ENCODE measurements around the gene PCNX2. TPM values are rescaled to one million over a fixed set of nuclear protein-coding genes. Genes with fewer than 3 reads are reported as not detected.

The PCNX2 gene
- total and polyA plus RNA-seq, 2 of the 13 experiments (the other 11 are each of a cell fraction or from before 2014, with no cell fraction given): 0.11 to 0.42 TPM

GRCh38 chr1:233080286-233080685, 215.2 kb downstream of the PCNX2 start:
- Histone ChIP-seq H3K9ac (ENCODE audit: insufficient read depth, low read depth, low read length) (no peak overlapping the region), H3K79me2 (ENCODE audit: insufficient read depth, low read length) (no peaks in the 10 kb centered on the region), H3K27ac (ENCODE audit: extremely low read length, insufficient read depth, low read length) (no peak overlapping the region), H3K9me3 (ENCODE audit: low read length) (no peaks in the 10 kb centered on the region), H2AFZ (ENCODE audit: low read length) (no peak overlapping the region), H3K4me3 (replicated peaks in 1 of 3; ENCODE audit: insufficient read depth in 1 of 3, low read depth in 2 of 3, low read length in 3 of 3) (no peak overlapping the region), H3K4me2 (ENCODE audit: low read depth, low read length) (no peak overlapping the region), H3K27me3 (ENCODE audit: control insufficient read depth in 1 of 2, insufficient read depth in 2 of 2, low read length in 2 of 2) (peaks cover 0 to 2% of the 10 kb centered on the region in 2 experiments; a peak in 2 of 5 replicates), H4K20me1 (ENCODE audit: insufficient read depth, low read length) (no peaks in the 10 kb centered on the region), H3K4me1 (ENCODE audit: insufficient read depth, low read length) (no peaks in the 10 kb centered on the region), H3K36me3 (replicated peaks in 1 of 2; ENCODE audit: control insufficient read depth in 1 of 2, insufficient read depth in 2 of 2, low read length in 2 of 2) (no peaks in the 10 kb centered on the region)
- intact Hi-C loops (cut with micrococcal nuclease; ENCODE audit: unreplicated experiment): no loop called here
- FAIRE-seq (no peak), DNase-seq (ENCODE audit: low spot score) (no peak), ATAC-seq (no peak)
- CTCF ChIA-PET (ENCODE audit: low intra/inter-chr PET ratio, low total read pairs): no interaction called here
- POLR2A ChIA-PET: no interaction called here
- WGBS (ENCODE audit: low lambda C conversion rate): 1% methylated on average over 3 of the region's 3 CpGs
- no TSS peak for BruUV-seq (replicated peaks)
- in situ Hi-C loops (cut with HindIII; ENCODE audit: extremely low pct_ligation_motif_present, low pct_unique_long_range_greater_than_20kb): no loop called here
- TF ChIP-seq DDIT3 (CRISPR knock-in tag; IDR thresholded peaks at IDR 0.05) (no peak), HOXD1 (CRISPR knock-in tag; IDR thresholded peaks at IDR 0.05) (no peak), ZNF333 (CRISPR knock-in tag; IDR thresholded peaks at IDR 0.05; ENCODE audit: borderline replicate concordance) (no peak)

DNA sequence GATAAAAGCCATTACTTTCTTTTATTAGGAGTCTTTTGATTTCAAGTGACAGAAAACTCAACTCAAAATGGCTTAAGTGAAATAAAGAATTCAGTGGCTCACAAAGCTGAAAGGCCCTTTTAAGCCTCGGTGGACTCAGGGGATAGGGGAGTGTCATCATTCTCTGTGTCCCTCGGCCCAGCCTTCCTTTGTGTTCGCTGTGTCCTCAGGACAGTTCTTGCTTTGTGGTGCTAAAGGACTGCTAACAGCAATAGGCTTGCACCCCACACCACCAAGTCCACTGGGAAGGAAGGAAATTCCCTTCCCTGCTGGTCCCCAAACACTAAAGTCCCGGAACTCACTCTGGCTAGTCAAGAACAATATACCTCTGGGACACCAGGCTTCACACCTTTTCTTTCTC, 216.0 kb downstream of the PCNX2 start:
- H3K9me3 ChIP-seq (ENCODE audit: low read length): no peaks in the 10 kb centered on the region
- intact Hi-C loops (cut with micrococcal nuclease; ENCODE audit: unreplicated experiment) (no loop called here), in situ Hi-C loops (cut with HindIII; ENCODE audit: extremely low pct_ligation_motif_present, low pct_unique_long_range_greater_than_20kb) (no loop called here)
- ATAC-seq (no peak), FAIRE-seq (no peak), DNase-seq (ENCODE audit: low spot score) (no peak)
- no peaks in the 10 kb centered on the region for H3K4me1 ChIP-seq (ENCODE audit: insufficient read depth, low read length)
- peaks cover 0 to 2% of the 10 kb centered on the region in 2 experiments; a peak in 2 of 5 replicates for H3K27me3 ChIP-seq (ENCODE audit: control insufficient read depth in 1 of 2, insufficient read depth in 2 of 2, low read length in 2 of 2)
- H3K36me3 ChIP-seq (replicated peaks in 1 of 2; ENCODE audit: control insufficient read depth in 1 of 2, insufficient read depth in 2 of 2, low read length in 2 of 2): no peaks in the 10 kb centered on the region
- no peaks in the 10 kb centered on the region for H3K79me2 ChIP-seq (ENCODE audit: insufficient read depth, low read length)
- H3K9ac ChIP-seq (ENCODE audit: insufficient read depth, low read depth, low read length): no peak overlapping the region
- H3K27ac ChIP-seq (ENCODE audit: extremely low read length, insufficient read depth, low read length): no peak overlapping the region
- no peak overlapping the region for H3K4me2 ChIP-seq (ENCODE audit: low read depth, low read length)
- H4K20me1 ChIP-seq (ENCODE audit: insufficient read depth, low read length): no peaks in the 10 kb centered on the region
- ChIA-PET POLR2A (no interaction called here), CTCF (ENCODE audit: low intra/inter-chr PET ratio, low total read pairs) (no interaction called here)
- H2AFZ ChIP-seq (ENCODE audit: low read length): no peak overlapping the region
- H3K4me3 ChIP-seq (replicated peaks in 1 of 3; ENCODE audit: insufficient read depth in 1 of 3, low read depth in 2 of 3, low read length in 3 of 3): no peak overlapping the region
- BruUV-seq (replicated peaks): no TSS peak
- WGBS (ENCODE audit: low lambda C conversion rate): 15% methylated on average over 4 of the region's 4 CpGs
- no peak for TF ChIP-seq NBN (conservative IDR thresholded peaks at IDR 0.05)
- TF ChIP-seq ZNF275 (CRISPR knock-in tag; IDR thresholded peaks at IDR 0.05; ENCODE audit: borderline replicate concordance): no peak
- no peak for TF ChIP-seq PLSCR1 (CRISPR knock-in tag; IDR thresholded peaks at IDR 0.05; ENCODE audit: borderline replicate concordance)
- no peak for TF ChIP-seq ZFY (CRISPR knock-in tag; IDR thresholded peaks at IDR 0.05)
- no peak for TF ChIP-seq ZNF3 (CRISPR knock-in tag; IDR thresholded peaks at IDR 0.05)
- no peak for TF ChIP-seq NR2F2 (IDR thresholded peaks at IDR 0.05; ENCODE audit: borderline replicate concordance, low read depth)
- no peak for TF ChIP-seq ZFP90 (CRISPR knock-in tag; IDR thresholded peaks at IDR 0.05; ENCODE audit: borderline replicate concordance)
- TF ChIP-seq HMGXB4 (CRISPR knock-in tag; IDR thresholded peaks at IDR 0.05; ENCODE audit: borderline replicate concordance in 1 of 2, low read depth in 1 of 2): no peak
- no peak for TF ChIP-seq KDM2A (CRISPR knock-in tag; IDR thresholded peaks at IDR 0.05; ENCODE audit: borderline replicate concordance, low read depth)
- TF ChIP-seq ZNF232 (CRISPR knock-in tag; IDR thresholded peaks at IDR 0.05; ENCODE audit: borderline replicate concordance): no peak
- no peak for TF ChIP-seq ERF (CRISPR knock-in tag; IDR thresholded peaks at IDR 0.05)
- no peak for TF ChIP-seq MED8 (CRISPR knock-in tag; IDR thresholded peaks at IDR 0.05; ENCODE audit: insufficient replicate concordance)
